Thyroid gland (tissue), 4 donors: ENCODE data around the gene TSPO.
A peak's percentile ranks its signal among the peaks of the same experiment; 100 is the strongest.

Experiments used
- CTCF ChIP-seq, 6 experiments: fragments of 200-600 bp in 3 of 6; fragments of 450-650 bp in 3 of 6; sonication (generic) in 3 of 6; IDR thresholded peaks; one replicate each; pipeline ENCODE4 v1.5.1; 2016 to 2019; ENCODE audit warnings: antibody characterized with exemption in 6 of 6, mild to moderate bottlenecking in 2 of 6, inconsistent platforms in 1 of 6, moderate library complexity in 1 of 6
- POLR2A ChIP-seq, 2 donors: fragments of 450-650 bp; IDR thresholded peaks; one replicate each; pipeline ENCODE4 v1.6.1; 2017; ENCODE audit warnings: antibody characterized with exemption in 2 of 2, mild to moderate bottlenecking in 2 of 2, moderate library complexity in 1 of 2

- TF ChIP-seq CTCF (IDR thresholded peaks at IDR 0.05) = no peak
- peak in 1 of 2 donors; percentile 22 for TF ChIP-seq POLR2A (IDR thresholded peaks at IDR 0.05)
Observed at GRCh38 chr22:43152357-43153071, 1.2 kb downstream of the TSPO start.
